H1 (cell line): ENCODE measurements around the gene AHNAK2. TPM values are rescaled to one million over a fixed set of nuclear protein-coding genes. Genes with fewer than 3 reads are reported as not detected.

ENCODE experiments used
- CTCF ChIA-PET: fragments of 300-600 bp; sonication (Branson Sonifier 250); formaldehyde crosslinking; loops from one replicate; lab custom pipeline; 2021; ENCODE audit not compliant: partially characterized antibody; lab: Charles Lee
- POLR2A ChIA-PET: fragments of 300-600 bp; sonication (Branson Sonifier 250); formaldehyde crosslinking; loops from one replicate; lab custom pipeline; 2021; ENCODE audit warnings: inconsistent platforms; ENCODE audit not compliant: partially characterized antibody; lab: Charles Lee
- DNase-seq, 2 experiments: peaks; one replicate each; pipeline versions ENCODE4 v3.0.0 to v3.0.0-alpha.2; 2010 to 2022; ENCODE audit warnings: low spot score in 2 of 2, low read depth in 1 of 2, mixed read lengths in 1 of 2
- FAIRE-seq: peaks from 2 replicates; lab custom pipeline; 2011; peaks lifted over from hg19 to GRCh38; lab: Jason Lieb, UNC
- H2AFZ ChIP-seq: 2 replicates; pipeline ENCODE4 v1.8.1; 2012; ENCODE audit warnings: low read length, inconsistent platforms
- H2AK5ac ChIP-seq: 2 replicates; pipeline ENCODE4 v1.6.1; 2013; ENCODE audit warnings: low read depth, low read length
- H2BK120ac ChIP-seq: replicated peaks from 2 replicates; pipeline ENCODE3; 2013; ENCODE audit warnings: low read depth, low read length, inconsistent platforms
- H2BK12ac ChIP-seq: 2 replicates; pipeline ENCODE4 v1.6.1; 2013; ENCODE audit warnings: low read depth, low read length
- H2BK15ac ChIP-seq: 2 replicates; pipeline ENCODE4 v1.6.1; 2013; ENCODE audit warnings: low read length
- H2BK20ac ChIP-seq: 2 replicates; pipeline ENCODE4 v1.6.1; 2013; ENCODE audit warnings: low read length
- H2BK5ac ChIP-seq: 2 replicates; pipeline ENCODE4 v1.6.1; 2013; ENCODE audit warnings: low read depth, low read length
- H3K14ac ChIP-seq: 2 replicates; pipeline ENCODE4 v1.6.1; 2013; ENCODE audit warnings: inconsistent platforms; ENCODE audit not compliant: insufficient read length
- H3K18ac ChIP-seq: 2 replicates; pipeline ENCODE4 v1.6.1; 2013; ENCODE audit warnings: low read length; ENCODE audit errors: extremely low read depth
- H3K23ac ChIP-seq: 2 replicates; pipeline ENCODE4 v1.6.1; 2013; ENCODE audit warnings: inconsistent platforms; ENCODE audit not compliant: insufficient read length
- H3K23me2 ChIP-seq: 2 replicates; pipeline ENCODE4 v1.6.1; 2013; ENCODE audit warnings: low read depth, low read length
- H3K27ac ChIP-seq: 2 replicates; pipeline ENCODE4 v1.6.1; 2011; ENCODE audit warnings: low read depth, low read length, inconsistent platforms
- H3K27me3 ChIP-seq, 4 experiments: replicated peaks in 1 of 4; 1 replicate in 1 of 4; 2 replicates in 3 of 4; pipeline versions ENCODE4 v1.6.1 to v1.8.1; 2011 to 2013; ENCODE audit warnings: low read length in 3 of 4, mild to moderate bottlenecking in 3 of 4, inconsistent platforms in 2 of 4, mixed read lengths in 2 of 4, moderate library complexity in 1 of 4; ENCODE audit not compliant: control insufficient read depth in 3 of 4, insufficient read depth in 3 of 4; ENCODE audit errors: extremely low read depth in 1 of 4
- H3K36me3 ChIP-seq, 4 experiments: 2 replicates each; pipeline versions ENCODE4 v1.6.1 to v1.8.1; 2011 to 2013; ENCODE audit warnings: mild to moderate bottlenecking in 4 of 4, low read length in 3 of 4, moderate library complexity in 2 of 4, control low read depth in 1 of 4, inconsistent platforms in 1 of 4; ENCODE audit not compliant: insufficient read depth in 4 of 4, control insufficient read depth in 2 of 4
- H3K4ac ChIP-seq: replicated peaks from 2 replicates; pipeline ENCODE3; 2013; ENCODE audit warnings: low read length, low read depth, mixed read lengths, inconsistent platforms; ENCODE audit not compliant: insufficient read length
- H3K4me1 ChIP-seq, 4 experiments: replicated peaks in 1 of 4; 1 replicate in 1 of 4; 2 replicates in 3 of 4; pipeline versions ENCODE4 v1.6.1 to v1.8.1; 2011 to 2013; ENCODE audit warnings: low read length in 3 of 4, inconsistent platforms in 2 of 4, mixed read lengths in 1 of 4; ENCODE audit not compliant: insufficient read depth in 4 of 4, control insufficient read depth in 3 of 4
- H3K4me2 ChIP-seq, 2 experiments: 2 replicates each; pipeline versions ENCODE4 v1.6.1 to v1.8.1; 2011 to 2013; ENCODE audit warnings: low read depth in 2 of 2, low read length in 2 of 2, control low read depth in 1 of 2, inconsistent platforms in 1 of 2, mild to moderate bottlenecking in 1 of 2; ENCODE audit not compliant: insufficient read depth in 1 of 2
- H3K4me3 ChIP-seq, 4 experiments: fragments of 200-600, 300-600 bp in 1 of 4; sonication (generic), shearing (Covaris generic), sonication (Bioruptor Twin) in 1 of 4; 2 replicates each; pipeline versions ENCODE4 v1.5.1 to v1.8.1; 2011 to 2016; ENCODE audit warnings: low read length in 4 of 4, low read depth in 3 of 4, control low read depth in 2 of 4, inconsistent platforms in 2 of 4, mild to moderate bottlenecking in 2 of 4, mixed read lengths in 1 of 4, moderate library complexity in 1 of 4; ENCODE audit not compliant: insufficient read depth in 2 of 4; ENCODE audit errors: extremely low read depth in 1 of 4
- H3K56ac ChIP-seq: replicated peaks from 2 replicates; pipeline ENCODE3; 2013; ENCODE audit warnings: low read depth, mild to moderate bottlenecking, mixed read lengths, low read length, inconsistent platforms; ENCODE audit not compliant: insufficient read length
- H3K79me1 ChIP-seq: 2 replicates; pipeline ENCODE4 v1.6.1; 2013; ENCODE audit warnings: low read depth, low read length, control low read depth
- H3K79me2 ChIP-seq, 2 experiments: 2 replicates each; pipeline versions ENCODE4 v1.6.1 to v1.8.1; 2012 to 2013; ENCODE audit warnings: low read length in 2 of 2, mild to moderate bottlenecking in 2 of 2, inconsistent platforms in 1 of 2; ENCODE audit not compliant: insufficient read depth in 2 of 2, control insufficient read depth in 1 of 2
- H3K9ac ChIP-seq, 4 experiments: replicated peaks in 1 of 4; 1 replicate in 1 of 4; 2 replicates in 3 of 4; pipeline versions ENCODE4 v1.6.1 to v1.8.1; 2011 to 2013; ENCODE audit warnings: low read depth in 3 of 4, low read length in 3 of 4, control low read depth in 2 of 4, mild to moderate bottlenecking in 2 of 4, moderate library complexity in 2 of 4, inconsistent platforms in 1 of 4; ENCODE audit errors: extremely low read depth in 1 of 4
- H3K9me3 ChIP-seq, 2 experiments: 2 replicates each; pipeline versions ENCODE4 v1.6.1 to v1.8.1; 2012 to 2013; ENCODE audit warnings: mild to moderate bottlenecking in 2 of 2, moderate library complexity in 2 of 2, control low read depth in 1 of 2, inconsistent platforms in 1 of 2, low read depth in 1 of 2, low read length in 1 of 2, mixed read lengths in 1 of 2; ENCODE audit not compliant: insufficient read depth in 2 of 2
- H4K20me1 ChIP-seq, 2 experiments: replicated peaks in 1 of 2; 2 replicates each; pipeline versions ENCODE3 to v1.8.1; 2011 to 2013; ENCODE audit warnings: inconsistent platforms in 2 of 2, low read length in 2 of 2, mild to moderate bottlenecking in 1 of 2; ENCODE audit not compliant: insufficient read depth in 2 of 2, control insufficient read depth in 1 of 2
- H4K5ac ChIP-seq: 2 replicates; pipeline ENCODE4 v1.6.1; 2013; ENCODE audit warnings: low read length, low read depth, mixed read lengths, inconsistent platforms; ENCODE audit not compliant: insufficient read length
- H4K8ac ChIP-seq: 2 replicates; pipeline ENCODE4 v1.8.0; 2013; ENCODE audit warnings: mild to moderate bottlenecking, moderate library complexity, low read length, inconsistent platforms; ENCODE audit not compliant: insufficient read depth; ENCODE audit errors: extremely low read depth
- H4K91ac ChIP-seq: replicated peaks from 2 replicates; pipeline ENCODE3; 2013; ENCODE audit warnings: low read length, mixed read lengths, inconsistent platforms; ENCODE audit not compliant: insufficient read length
- ATF3 ChIP-seq: IDR thresholded peaks from 2 replicates; pipeline ENCODE4 v1.6.1; 2011; ENCODE audit warnings: low read depth, mild to moderate bottlenecking, low read length; ENCODE audit not compliant: insufficient read depth
- SUZ12 ChIP-seq: fragments of 200-600 bp; sonication (generic); IDR thresholded peaks from 2 replicates; pipeline ENCODE4 v1.6.1; 2012; ENCODE audit warnings: mild to moderate bottlenecking, inconsistent platforms, low read length, moderate library complexity, mixed read lengths
- TAF1 ChIP-seq: IDR thresholded peaks from 2 replicates; pipeline ENCODE4 v1.6.1; 2011; ENCODE audit warnings: mild to moderate bottlenecking, low read depth, low read length
- YY1 ChIP-seq: IDR thresholded peaks from 2 replicates; pipeline ENCODE4 v1.6.1; 2011; ENCODE audit warnings: low read depth, mild to moderate bottlenecking, low read length
- WGBS, 2 experiments: shearing (Covaris generic) in 1 of 2; methylation state at CpG; one replicate each; pipeline versions ENCODE4 v1.1.6 to v1.1.7; 2013 to 2015; ENCODE audit warnings: low lambda C conversion rate in 2 of 2, mixed read lengths in 2 of 2, inconsistent platforms in 1 of 2, low coverage in 1 of 2, missing lambda C conversion rate in 1 of 2; ENCODE audit not compliant: insufficient replicate concordance in 2 of 2, insufficient coverage in 1 of 2, insufficient read length in 1 of 2; ENCODE audit errors: extremely low coverage in 1 of 2, missing lambda C conversion rate in 1 of 2; 5-methylcytosine and 5-hydroxymethylcytosine counted together
- polyA plus RNA-seq, 7 experiments: library from polyadenylated mRNA; depleted of rRNA in 3 of 7; stranded (reverse) in 5 of 7; unstranded in 2 of 7; fragments of >200 nt in 5 of 7; fragments of 200-250 nt in 2 of 7; gene quantifications; 1 replicate in 5 of 7; 2 replicates in 1 of 7; 4 replicates in 1 of 7; pipeline versions ENCODE4 v1.2.1 to v1.2.3, GENCODE V29; 2011 to 2013; ENCODE audit warnings: missing spikeins in 2 of 7, mixed read lengths in 2 of 7
- total RNA-seq: library from RNA; stranded (reverse); fragmentation: NEBNext Ultra II Directional; extraction: Animal tissue kit (Norgen Biotek cat#: 25700); gene quantifications from 2 replicates; pipeline ENCODE4 v1.2.1, GENCODE V29; 2021

AHNAK2 gene
- total and polyA plus RNA-seq, 2 of the 8 experiments (the other 6 are each of a cell fraction or from before 2014, with no cell fraction given) = 0.95 to 2.0 TPM

GRCh38 chr14:104981699-104982541 is 3.7 kb upstream of the AHNAK2 start:
- TF ChIP-seq SUZ12 (no peak), TAF1 (no peak), YY1 (no peak), ATF3 (no peak)
- no peak overlapping the region for H3K4ac ChIP-seq
- no peak for DNase-seq
- no peak for FAIRE-seq
- no peaks in the 10 kb centered on the region; a peak in 1 of 8 replicates for H3K36me3 ChIP-seq
- peak overlapping the region; percentile 44; the same call in 1 of the 2 replicates for H4K8ac ChIP-seq
- H3K27ac ChIP-seq = no peak overlapping the region
- H3K4me1 ChIP-seq = peaks cover 0 to 18% (median 8%) of the 10 kb centered on the region in 4 experiments; a peak in 5 of 7 replicates
- ChIA-PET CTCF (interaction anchor here (0.6 to 1.7 kb wide), 8 partner anchors 18 to 93 kb away, joined by 3 to 12 read pairs (median 3); no protein-coding TSS in a partner anchor), POLR2A (interaction anchor here (1.3 kb wide), 1 partner anchor 13 kb away, joined by 4 read pairs; no protein-coding TSS in a partner anchor)
- no peak overlapping the region for H3K18ac ChIP-seq
- H2BK12ac ChIP-seq = 0 out of 2 replicates have a peak overlapping the region, but pooled peaks have one; percentile 80
- H2BK15ac ChIP-seq = no peak overlapping the region
- H2AK5ac ChIP-seq = no peak overlapping the region
- H2BK120ac ChIP-seq = no peak overlapping the region
- no peak overlapping the region for H4K5ac ChIP-seq
- H3K14ac ChIP-seq = no peak overlapping the region
- no peak overlapping the region for H3K4me2 ChIP-seq
- 0 out of 2 replicates have a peak overlapping the region, but pooled peaks have one; percentile 54 for H2BK5ac ChIP-seq
- peaks cover 15% of the 10 kb centered on the region; the same call in 1 of the 2 replicates for H3K23me2 ChIP-seq
- H2AFZ ChIP-seq = no peak overlapping the region
- no peaks in the 10 kb centered on the region for H3K79me1 ChIP-seq
- peaks cover 4 to 8% of the 10 kb centered on the region in 2 experiments for H4K20me1 ChIP-seq
- H3K4me3 ChIP-seq = no peak overlapping the region
- H3K9ac ChIP-seq = no peak overlapping the region
- H3K79me2 ChIP-seq = no peaks in the 10 kb centered on the region
- WGBS, 2 experiments = 77% methylated on average over 13 of the region's 17 CpGs; no CpG with 5 or more reads in 1 of the 2 experiments
- no peak overlapping the region for H2BK20ac ChIP-seq
- peak overlapping the region; percentile 80 for H4K91ac ChIP-seq
- no peak overlapping the region for H3K56ac ChIP-seq
- no peak overlapping the region for H3K23ac ChIP-seq
- peaks cover 13 to 31% (median 26%) of the 10 kb centered on the region in 4 experiments for H3K27me3 ChIP-seq
- H3K9me3 ChIP-seq = peaks cover 0 to 3% of the 10 kb centered on the region in 2 experiments; a peak in 1 of 4 replicates
